ENCODE measurements around the gene EXOC8. TPM values are rescaled to one million over a fixed set of nuclear protein-coding genes. Genes with fewer than 3 reads are reported as not detected.

The EXOC8 gene
- polyA plus RNA-seq, 5 donors, result 9.4 to 13.8 (median 10.9) TPM

DNA sequence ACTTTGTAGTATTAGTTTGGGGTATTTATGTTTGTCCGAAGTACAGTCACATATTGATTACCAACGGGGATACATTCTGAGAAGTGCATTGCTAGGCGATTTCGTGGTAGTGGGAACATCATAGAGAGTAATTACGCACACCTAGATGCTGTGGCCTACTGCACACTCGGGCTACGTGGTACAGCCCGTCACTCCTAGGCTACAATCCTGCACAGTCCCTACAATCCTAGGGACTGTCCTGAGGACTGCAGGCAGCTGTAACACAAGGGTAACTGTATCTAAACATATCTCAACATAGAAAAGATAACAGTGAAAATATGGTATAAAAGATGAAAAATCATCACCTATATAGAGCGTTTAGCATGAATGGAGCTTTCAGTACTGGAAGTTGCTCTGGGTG lies 18.6 kb downstream of the EXOC8 start:
- no peak for DNase-seq

DNA sequence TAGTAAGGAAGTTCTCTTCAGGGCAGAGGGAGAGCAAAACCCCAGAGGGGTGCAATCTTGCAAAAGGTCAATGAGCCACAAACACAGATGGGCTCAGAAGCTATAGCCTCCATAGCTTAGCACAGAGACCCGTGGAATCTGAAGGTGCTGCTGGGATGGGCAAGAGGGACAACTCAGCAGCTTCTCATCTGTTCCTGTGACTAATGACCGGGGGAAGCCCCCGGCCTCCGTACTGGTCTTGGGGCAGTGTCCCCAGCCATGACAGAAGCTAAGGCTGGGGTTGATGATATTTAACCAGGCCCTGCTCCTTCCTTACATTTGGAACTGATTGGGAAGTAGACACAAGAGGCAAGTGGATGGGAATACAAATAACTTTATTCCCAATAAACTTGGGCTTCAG lies 19.1 kb downstream of the EXOC8 start:
- no peak for DNase-seq

DNA sequence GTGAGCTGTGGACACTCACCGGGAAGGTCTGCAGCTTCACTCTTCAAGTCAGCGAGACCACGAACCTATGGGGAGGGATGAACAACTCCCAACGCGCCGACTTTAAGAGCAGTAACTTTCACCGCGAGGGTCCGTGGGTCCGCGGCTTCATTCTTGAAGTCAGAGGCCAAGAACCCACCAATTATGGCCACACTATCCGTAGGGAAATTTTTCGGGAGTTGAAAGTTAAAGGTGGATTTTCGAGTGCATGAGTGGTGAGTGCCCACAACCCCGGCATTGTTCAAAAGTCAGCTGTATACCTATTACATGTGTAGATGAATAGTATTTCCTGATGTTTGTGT lies 19.7 kb downstream of the EXOC8 start:
- no peak for DNase-seq

DNA sequence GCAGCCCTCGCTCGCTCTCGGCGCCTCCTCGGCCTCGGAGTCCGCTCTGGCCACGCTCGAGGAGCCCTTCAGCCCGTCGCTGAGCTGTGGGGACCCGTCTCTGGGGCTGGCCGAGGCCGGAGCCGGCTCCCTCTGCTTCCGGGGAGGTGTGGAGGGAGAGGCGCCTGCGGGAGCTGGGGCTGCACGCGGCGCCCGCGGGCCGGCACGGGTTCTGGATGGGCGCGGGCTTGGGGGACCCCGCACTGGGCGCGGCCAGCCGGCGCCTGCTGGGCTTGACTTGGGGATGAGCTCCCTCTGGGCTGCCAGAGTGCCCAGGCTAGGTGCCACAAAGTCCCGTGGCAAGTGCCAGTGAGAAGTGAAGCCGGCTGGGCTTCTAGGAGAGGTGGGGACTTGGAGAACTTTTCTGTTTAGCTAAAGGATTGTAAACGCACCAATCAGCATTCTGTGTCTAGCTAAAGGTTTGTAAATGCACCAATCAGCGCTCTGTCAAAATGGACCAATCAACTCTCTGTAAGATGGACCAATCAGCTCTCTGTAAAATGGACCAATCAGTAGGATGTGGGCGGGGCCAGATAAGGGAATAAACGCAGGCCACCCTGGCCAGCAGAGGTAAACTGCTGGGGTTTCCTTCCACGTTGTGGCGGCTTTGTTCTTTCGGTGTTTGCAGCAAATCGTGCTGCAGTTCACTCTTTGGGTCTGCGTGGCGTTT lies 20.2 kb downstream of the EXOC8 start:
- no peak for DNase-seq

DNA sequence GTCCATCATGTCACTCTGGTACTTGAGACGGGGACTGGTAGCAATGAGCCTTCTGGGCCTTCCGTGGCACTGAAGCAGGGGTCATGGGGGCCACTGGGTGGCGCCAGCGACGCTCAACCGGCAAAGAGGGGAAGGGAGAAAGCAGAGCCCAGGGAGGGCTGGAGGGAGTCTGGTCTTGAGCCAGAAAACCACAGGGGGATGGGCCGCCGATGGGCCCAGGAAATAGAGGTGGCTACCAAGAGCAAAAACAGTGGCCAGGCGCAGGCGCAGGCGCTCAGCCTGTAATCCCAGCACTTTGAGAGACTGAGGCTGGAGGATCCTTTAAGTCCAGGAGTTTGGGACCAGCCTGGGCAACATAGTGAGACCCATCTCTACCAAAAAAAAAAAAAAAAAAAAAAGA lies 21.8 kb downstream of the EXOC8 start:
- no peak for DNase-seq

DNA sequence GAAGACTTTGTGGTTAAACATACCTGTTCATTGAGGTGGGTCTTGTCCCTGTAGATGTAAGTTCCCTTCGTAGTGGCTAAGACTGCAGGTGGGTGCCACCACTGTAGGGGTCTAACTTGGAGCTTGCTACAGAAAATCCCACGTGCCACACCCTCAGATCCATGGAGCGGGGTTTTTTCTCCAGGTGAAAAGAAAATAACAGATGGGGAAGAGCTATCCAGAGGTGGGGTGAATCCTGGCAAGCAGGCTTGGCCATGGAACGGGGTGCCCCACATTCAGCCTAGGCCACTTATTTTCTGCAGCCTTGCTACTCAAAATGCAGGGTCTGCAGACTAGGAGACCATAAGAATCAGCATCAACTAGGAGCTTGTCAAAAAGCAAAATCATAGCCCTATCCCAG lies 24.0 kb downstream of the EXOC8 start:
- no peak for DNase-seq

DNA sequence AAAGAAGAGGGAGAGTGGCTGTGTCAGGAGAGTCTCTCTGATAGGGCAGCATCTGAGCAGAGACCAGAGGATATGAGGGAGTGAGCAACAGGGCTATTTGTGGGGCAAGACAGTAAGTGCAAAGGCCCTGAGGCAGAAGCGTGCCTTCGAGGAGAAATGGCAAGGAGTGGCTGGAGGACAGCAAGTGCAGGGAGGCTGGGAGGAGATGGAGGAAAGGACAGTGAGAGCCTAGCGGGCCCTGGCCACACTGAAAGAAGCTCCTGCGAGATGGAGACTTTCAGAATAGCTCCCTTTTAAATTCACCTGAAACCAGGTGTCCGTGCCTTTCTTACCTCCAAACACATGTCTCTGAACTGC lies 25.2 kb downstream of the EXOC8 start:
- no peak for DNase-seq

DNA sequence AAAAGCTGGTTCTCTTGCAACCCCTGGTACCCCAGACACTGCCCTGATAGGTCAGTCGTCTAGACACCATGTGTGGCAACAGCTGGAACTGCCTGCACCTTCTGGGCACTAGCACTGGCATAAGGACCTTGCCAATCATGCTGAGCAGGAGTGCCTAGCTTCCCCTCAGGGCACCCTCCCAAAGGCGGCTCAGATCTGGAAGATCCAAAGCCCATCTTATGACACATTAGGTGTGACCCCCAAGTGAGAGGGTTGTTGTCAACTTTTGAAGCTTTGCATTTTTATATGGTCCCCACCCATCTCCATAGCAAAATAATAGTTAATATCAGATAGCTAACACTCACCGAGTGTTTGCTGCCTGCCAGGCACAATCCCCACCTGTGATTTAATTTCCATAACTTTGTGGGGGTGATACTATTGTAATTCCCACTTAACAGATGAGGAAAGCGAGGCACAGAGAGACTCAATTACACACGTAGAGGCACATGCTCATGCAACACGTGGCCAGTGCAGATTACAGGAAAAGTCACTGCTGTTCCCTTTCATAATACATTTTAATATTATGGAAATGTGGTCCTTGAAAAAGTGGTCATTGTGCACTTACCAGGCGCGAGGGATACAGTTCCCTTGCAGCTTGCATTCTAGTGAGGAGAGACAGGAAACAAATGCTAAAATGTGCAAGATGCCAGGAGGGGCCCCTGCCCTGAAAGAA lies 25.8 kb downstream of the EXOC8 start:
- no peak for DNase-seq

DNA sequence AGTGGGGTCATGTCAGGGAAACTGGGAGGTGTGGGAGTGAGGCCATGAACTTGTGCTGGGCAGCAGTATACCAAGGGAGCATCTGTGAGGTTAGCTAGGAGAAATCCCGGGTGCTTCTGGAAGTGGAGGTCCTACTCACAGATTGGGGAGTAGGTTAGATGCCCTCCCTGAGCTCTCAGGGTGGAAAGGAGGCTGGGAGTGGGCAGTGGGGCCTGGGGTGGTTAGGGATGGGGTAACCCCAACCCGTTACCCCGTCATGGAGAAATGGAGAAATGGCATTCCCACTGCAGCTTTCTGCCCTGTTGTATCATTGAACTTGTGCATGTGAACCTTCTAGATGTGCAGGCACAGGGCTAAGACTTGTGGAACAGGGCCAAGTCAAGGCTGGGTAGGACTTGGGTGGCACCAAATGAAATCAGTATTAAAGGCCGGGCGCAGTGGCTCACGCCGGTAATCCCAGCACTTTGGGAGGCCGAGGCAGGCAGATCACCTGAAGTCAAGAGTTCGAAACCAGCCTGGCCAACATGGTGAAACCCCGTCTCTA lies 27.2 kb downstream of the EXOC8 start:
- DNase-seq, result no peak

DNA sequence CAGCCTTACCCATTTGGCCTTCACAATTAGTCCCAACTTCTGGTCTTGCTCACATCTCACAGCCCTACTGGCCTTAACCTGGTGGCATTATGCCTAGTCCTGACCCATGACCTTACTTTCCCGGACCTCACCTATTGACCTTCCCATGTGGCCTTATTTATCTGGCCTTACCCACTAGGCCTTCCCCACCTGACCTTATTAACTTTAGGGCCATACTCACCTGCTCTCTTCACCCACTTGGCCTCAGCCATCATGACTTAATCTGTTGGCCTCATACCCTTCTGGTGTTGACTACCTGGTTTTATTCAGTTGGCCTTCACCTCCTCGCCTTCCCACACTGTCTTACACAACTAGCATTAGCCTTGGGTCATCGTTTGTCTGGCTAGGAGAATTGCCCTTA lies 35.7 kb downstream of the EXOC8 start:
- DNase-seq, result no peak

DNA sequence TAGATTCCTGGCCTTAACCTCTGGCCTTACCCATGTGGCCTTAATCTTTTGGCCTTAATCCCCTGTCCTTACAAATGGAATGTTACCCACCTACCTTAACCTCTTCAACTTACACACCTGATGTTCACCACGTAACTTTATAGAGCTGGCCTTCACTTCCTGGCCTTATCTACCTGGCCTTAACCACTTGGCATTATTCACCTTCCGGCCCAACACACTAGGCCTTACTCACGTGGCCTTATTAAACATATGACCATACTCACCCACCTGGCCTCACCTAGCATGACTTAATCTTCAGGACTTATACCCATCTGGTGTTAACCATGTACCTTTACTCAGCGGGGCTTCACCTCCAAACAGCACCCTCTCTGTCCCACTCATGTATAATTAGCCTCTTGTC lies 41.7 kb downstream of the EXOC8 start:
- no peak for DNase-seq

DNA sequence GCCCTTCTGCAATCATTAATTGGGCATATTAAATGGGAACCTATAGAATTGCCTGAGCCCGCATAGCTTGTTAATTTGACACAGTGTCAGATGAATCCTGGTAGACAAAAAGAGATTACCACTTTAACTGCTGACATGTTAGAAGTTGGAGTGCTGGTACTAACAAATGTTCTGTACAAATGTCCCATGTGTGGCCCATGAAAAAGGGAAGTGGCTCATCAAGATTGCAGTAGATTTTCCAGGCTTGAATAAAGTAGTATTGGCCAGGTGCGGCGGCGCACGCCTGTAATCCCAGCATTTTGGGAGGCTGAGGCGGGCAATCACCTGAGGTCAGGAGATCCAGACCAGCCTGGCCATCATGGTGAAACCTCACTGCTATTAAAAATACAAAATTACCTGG lies 51.0 kb downstream of the EXOC8 start:
- DNase-seq, result no peak

DNA sequence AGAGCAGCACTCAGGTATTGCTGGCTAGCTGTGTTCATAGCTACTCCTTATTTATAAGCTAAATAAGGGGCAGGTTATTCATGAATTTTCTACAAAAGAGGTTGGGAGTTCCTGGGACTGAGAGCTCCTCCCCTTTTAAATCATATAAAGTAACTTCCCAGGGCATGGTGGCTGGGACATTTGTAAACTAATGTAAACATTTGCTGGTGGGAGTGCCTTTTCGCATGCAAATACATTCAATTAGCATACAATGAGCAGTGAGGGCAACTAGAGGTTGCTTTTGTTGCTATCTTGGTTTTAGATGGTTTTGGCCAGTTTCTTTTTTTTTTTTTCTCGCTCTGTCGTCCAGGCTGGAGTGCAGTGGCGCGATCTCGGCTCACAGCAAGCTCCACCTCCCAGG lies 53.2 kb downstream of the EXOC8 start:
- DNase-seq, result no peak

Other genes starting within 250 kb of the EXOC8 start
- 1 to 10 TPM in 1 of 5 donors, under 1 TPM in 4; 0.34 to 1.4 (median 0.69) TPM for gene TRIM67, start 175.8 kb downstream of the EXOC8 start, polyA plus RNA-seq (ENCODE audit: insufficient read depth in 1 of 5, insufficient read length in 5 of 5, low replicate concordance in 1 of 5)
- gene GNPAT, start 96.6 kb downstream of the EXOC8 start, polyA plus RNA-seq (ENCODE audit: insufficient read depth in 1 of 5, insufficient read length in 5 of 5, low replicate concordance in 1 of 5), result 10 to 100 TPM; 61.1 to 86.4 (median 76.9) TPM
- 10 to 100 TPM; 12.0 to 17.6 (median 14.6) TPM for gene SPRTN, start 441 bp upstream of the EXOC8 start, polyA plus RNA-seq (ENCODE audit: insufficient read depth in 1 of 5, insufficient read length in 5 of 5, low replicate concordance in 1 of 5)
- gene EGLN1, start 84.4 kb upstream of the EXOC8 start, polyA plus RNA-seq (ENCODE audit: insufficient read depth in 1 of 5, insufficient read length in 5 of 5, low replicate concordance in 1 of 5), result 10 to 100 TPM; 29.7 to 51.1 (median 45.0) TPM
- gene TSNAX, start 190.8 kb upstream of the EXOC8 start, polyA plus RNA-seq (ENCODE audit: insufficient read depth in 1 of 5, insufficient read length in 5 of 5, low replicate concordance in 1 of 5), result 10 to 100 TPM; 37.6 to 59.2 (median 57.5) TPM

Measured in right lung (tissue), 5 donors.